ENCODE results near the gene DVL2. TPM values are rescaled to one million over a fixed set of nuclear protein-coding genes. Genes with fewer than 3 reads are reported as not detected.

DVL2 gene
- total RNA-seq, 1 donor from 2014 or later: 31.9 TPM

DNA sequence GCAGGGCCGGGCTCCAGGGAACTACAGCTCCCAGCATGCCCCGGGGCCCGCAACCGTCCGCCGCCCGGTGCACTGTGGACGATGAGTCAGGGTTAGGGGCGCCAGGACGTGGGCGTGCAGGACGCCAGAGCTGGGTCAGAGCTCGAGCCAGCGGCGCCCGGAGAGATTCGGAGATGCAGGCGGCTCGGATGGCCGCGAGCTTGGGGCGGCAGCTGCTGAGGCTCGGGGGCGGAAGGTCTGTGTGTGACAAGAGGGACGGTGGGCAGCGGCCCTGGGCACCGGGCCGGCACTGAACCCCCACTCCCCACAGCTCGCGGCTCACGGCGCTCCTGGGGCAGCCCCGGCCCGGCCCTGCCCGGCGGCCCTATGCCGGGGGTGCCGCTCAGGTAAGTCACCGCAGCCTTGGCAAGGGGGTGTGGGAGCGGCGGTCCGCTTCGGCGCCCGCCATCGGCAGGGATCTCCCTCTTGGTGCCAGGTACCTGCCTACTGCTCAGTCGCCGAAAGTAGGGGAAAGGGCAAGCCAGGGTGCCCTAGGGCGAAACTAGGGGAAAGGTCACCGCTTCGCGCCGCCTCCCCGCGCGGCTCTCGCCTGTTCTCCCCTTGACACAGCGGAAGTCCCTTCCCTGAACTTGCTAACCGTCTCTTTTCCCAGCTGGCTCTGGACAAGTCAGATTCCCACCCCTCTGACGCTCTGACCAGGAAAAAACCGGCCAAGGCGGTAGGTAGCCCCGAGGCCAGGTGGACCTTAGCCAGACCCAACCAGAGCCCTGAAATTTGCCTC, 14.3 kb downstream of the DVL2 start, which contains the start of the genes ACADVL and DLG4:
ACADVL (plus strand) TSS at position 127 of the 781 bp plus-strand sequence; CDS start at position 174, 47 bp downstream.
DLG4 (minus strand) TSS at position 25 of the 781 bp plus-strand sequence.
- DNase-seq (ENCODE audit: low read depth in 2 of 2): peak; percentile 83 to 89

DNA sequence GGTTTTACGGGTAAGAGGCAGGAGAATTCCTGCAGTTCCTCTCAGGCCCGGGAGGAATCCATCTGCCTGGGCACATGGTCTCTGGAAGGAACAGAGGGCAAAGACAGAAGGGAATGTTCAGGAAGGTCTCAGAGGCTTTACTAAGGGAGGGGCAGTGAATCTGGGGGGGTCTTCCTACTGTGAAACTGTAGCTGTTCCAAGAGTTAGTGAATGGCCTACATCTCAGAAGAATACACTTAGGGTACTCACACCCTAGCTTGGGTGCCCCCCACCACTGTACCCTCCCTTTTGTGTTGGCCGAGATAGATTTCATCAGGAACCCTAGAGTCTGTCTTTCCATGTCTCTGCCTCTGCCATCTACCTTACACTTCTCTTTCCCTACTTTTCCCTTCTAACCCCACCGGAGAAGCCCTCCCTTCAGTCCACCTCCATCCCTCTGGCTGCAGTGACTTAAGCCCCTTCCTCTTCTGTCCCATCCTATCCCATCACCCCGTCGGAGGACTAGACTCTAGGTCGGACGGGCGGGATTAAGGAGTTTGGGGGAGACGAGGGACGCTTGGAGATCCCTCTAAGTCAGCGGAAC, 15.0 kb downstream of the DVL2 start:
- DNase-seq (ENCODE audit: low read depth in 2 of 2): no peak

DNA sequence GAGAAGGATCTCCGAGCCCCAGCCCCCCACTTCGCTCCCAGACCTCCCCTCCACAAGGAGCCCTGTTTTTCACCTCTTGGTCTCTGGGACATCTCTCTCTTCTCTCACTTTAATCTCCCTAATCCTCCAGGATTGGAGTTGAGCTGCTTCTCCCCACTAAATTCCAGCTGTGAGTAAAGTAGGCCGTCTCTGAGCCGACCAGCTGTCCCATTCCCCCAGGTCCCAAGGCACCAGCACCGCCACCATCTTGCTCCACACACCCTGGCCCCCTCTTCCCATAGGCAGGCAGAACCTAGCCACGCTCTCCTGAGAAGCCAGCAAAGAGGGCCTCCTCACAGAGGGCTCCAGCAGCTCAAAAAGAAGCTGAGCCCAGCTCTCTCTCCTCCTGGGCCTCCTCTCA, 15.6 kb downstream of the DVL2 start:
- DNase-seq (ENCODE audit: low read depth in 2 of 2): no peak

DNA sequence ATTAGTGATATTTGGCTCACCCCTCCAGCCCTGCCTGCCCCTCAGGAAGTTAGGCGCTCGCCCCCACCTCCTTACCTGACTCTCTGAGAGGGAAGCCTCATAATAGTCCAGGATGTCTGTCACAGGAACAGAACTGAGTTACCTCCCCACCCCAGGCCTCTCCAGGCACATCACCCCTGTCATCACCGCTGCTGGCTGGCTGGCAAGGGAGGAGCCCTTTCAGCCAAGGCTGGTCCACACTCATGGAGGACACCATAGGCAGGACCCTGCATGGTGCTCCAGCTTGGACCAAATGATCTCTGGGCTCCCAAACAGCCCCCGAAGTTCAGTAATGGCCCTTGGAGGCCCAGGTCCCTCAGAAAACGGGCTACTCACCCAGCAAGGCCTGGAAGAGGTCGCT, 16.2 kb downstream of the DVL2 start:
- no peak for DNase-seq (ENCODE audit: low read depth in 2 of 2)

DNA sequence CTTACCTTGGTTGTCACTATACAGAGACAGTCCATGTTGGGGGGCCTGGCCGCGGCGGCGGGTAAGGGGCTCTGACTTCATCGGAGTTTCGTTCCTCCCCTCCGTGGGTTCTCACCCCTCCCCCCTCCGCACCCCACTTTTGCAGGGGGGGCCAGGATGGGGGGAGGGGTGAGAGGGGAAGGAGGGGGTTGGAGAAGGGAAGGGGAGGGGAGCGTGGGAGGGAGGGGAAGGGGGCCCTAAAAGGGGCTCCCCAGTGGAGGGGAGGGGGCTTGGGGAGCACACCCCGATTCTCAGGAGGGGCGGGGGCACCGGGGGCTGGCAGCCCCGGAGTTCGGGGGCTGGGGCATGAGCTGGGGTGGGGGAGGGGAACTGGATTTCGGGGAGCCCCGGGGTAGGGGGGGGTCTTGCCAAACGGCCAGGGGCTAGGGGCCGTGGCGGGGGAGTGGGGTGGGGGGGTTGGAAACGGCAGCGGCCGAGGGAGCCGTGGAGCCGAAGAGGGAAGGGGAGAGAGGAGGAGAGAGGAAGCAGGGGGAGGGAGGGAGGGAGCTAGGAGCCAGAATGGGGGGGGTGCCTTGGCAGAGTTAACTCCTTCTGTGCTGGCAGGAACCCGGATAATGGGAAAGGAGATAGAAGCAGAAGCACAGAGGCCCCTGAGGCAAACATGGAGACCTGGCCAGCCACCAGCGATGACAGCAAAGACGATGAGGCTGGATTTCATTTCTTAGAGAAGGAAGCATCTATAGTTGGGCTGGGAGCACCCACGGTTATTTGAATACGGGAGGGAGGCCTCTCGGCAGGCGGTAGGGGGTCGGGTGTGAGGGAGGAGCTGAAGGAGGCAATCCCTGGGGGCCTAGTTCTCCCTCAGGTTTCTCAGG, 17.0 kb downstream of the DVL2 start:
- peak; percentile 71 to 72 for DNase-seq (ENCODE audit: low read depth in 2 of 2)

DNA sequence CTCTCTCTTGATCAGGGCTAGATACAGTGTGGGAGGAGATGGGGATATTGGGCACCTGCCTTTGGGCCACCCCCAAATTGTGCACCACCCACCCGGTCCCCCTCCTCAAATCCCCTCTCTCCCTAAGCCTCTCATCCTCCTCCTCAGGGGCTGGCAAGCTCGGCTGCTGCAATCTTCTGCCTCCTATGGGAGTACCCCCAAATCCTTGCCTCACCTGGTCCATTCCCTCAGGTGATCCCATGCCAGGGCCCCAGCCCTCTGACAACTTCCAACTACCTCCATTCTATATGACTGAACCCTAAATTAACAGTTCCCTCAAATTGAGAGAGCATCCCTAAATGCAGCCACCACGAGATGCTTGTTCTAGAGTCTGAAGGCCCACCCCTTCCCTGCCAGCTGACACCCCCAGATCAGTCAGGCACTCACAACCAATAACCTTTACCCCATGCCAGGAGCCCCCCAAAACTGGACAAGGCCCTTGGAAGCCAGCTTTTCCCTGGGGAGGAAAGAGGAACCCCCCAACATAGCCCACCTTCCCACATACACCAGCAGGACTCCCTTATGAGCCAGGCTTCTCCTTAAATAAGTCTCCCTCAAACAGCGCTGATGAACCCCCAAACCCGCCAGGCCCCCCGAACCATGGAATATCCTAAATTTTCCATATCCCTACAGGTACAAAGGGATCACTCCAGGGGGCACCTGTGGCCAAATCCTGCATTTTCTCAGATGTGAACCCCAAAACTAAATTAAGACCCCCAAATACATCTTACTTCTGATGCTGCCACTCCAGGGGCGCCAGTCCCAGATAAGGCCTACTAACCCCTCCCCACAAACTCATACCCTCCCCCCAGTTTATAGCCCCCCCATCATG, 17.8 kb downstream of the DVL2 start:
- DNase-seq (ENCODE audit: low read depth in 2 of 2): no peak

DNA sequence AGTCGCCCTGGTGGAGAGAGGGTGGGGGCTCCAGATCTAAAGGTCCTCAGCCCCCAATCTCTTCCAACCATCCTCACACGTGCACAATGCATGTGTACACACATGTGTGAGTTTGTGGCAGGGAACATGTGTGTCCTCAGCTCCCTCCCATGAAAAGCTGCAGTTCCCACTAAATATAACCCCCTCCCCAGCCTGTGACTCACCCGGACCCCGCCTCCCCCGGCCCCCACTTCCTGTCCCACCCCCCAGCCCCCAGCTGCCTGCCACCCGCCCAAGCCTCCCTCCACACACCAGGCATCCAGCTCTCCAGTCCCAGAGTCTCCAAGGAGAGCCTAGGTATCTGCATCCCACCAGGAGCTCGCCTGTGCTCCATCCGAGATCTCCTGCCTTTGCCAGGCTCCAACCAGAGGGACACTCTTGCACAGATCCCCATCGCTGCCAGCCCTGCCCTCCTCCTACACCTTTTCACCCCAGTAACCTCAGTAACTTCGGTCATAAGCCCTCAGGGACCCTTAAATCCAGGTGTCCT, 18.6 kb downstream of the DVL2 start:
- DNase-seq (ENCODE audit: low read depth in 2 of 2): peak in 1 of 2 donors; percentile 32

DNA sequence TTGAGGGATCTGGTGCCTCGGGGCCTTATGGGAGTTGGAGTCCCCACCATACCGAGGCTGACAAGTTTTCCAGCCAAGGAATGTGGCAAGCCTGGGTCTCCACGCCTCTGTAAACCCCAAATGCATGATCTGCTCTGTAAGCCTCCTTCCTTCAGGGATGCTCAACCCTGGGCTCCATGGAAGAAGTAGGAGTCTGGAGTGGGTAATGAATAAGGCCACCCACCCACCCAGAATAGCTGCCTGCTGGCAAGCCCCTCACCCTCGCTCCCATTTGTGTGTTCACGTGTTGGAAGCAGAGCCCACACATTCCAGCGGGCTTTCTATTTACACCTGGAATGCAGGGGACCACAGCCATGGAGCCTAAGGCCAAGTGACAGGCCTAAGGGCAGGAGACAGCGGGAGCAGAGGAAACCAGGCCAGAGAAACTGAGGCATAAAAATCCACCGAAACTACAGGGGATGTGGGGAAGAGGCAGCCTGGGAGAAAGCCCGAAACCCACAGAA, 19.1 kb downstream of the DVL2 start:
- DNase-seq (ENCODE audit: low read depth in 2 of 2): no peak

DNA sequence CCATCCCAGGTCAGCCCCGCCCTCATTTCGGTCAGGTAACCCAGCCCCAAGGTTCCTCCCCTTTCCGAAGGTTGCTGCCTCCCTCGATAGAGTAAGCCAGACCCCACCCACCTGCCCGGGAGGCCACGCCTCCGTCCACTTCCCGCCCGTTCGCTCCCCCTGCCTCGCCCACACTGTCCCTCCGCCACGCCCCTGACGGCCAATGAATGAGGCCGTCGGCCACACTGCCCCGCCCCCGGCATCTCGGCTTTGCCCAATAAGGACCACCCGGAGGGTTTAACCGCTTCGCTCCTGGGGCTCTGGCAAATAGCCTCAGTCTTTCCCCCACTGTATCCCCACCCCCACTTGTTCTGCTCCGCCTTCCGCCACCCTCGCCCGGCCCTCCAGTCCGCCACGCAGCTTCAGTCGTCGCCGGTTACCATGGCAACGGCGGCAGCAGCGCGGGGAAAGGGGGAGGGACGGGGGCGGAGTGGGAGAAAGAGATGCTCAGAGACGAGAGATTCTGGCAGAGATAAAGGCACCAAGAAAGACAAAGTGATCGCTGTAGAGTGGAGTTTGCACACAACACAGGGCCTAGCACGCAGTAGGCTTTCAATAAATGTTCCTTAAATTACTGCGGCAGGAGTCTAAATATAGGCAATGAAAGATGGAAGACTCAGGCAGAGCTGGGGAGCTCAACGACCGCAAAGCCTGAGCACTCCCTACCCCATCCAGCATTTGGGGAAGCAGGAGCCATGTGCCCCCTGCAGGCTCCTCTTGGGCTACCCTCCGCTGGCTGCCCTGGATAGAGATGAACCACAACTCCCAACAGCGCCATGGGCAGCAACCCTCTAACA, 19.8 kb downstream of the DVL2 start:
- DNase-seq (ENCODE audit: low read depth in 2 of 2): peak; percentile 97 to 99

DNA sequence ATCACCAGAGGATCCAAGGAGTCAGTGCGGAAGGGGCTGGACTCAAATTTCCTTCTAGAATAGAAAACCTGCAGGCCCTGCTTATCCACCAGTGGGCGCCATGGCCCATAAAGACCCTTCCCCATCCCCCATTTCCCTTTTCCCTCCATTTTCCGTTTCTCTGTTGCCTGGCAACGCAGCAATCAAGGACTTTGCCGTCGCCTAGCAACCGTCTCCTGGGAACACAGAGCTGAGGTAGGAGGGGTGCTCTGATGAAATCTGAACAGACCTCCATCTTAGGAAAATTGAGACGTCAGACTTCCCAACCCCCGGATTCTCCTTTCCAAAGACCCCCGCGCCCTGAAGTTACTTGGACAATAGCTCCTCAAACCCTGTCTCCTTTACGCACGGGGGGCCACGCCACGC, 20.4 kb downstream of the DVL2 start:
- peak; percentile 80 to 88 for DNase-seq (ENCODE audit: low read depth in 2 of 2)

DNA sequence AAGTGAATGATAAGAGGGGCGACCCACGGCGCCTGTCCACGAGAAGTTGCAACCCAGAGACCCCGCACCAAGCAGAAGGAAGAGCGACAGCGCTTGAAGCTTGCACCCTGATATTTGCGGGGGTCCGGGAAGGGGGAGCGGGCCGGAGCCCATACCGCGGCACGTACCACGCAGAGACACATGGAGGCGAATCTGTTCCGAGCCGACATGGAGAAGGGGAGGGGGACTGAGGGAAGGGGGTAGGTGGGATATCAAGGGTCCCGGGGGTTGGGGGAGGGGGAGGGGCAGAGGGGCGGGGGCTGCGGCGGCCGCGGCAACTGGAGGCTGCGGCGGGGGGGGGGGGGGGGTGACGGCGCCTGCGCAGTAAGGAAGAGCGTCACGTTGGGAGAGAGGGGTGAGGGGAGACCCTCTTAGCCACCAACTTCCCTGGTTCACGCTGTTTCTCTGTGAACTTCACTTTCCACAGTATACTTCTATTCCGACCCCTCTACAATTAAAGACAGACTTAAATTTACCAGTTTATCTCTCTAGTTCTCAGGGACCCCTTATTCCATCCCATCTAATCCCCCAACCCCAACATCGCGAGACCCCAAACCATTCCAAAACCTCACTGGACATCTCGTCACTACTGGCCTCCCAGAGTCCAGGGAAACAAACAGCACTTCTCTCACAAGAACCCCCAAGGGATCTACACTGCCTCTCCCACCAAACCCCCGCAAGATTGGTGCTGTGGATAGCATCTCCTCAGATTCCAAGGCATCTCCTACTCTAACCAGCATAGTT, 22.6 kb downstream of the DVL2 start:
- no peak for DNase-seq (ENCODE audit: low read depth in 2 of 2)

DNA sequence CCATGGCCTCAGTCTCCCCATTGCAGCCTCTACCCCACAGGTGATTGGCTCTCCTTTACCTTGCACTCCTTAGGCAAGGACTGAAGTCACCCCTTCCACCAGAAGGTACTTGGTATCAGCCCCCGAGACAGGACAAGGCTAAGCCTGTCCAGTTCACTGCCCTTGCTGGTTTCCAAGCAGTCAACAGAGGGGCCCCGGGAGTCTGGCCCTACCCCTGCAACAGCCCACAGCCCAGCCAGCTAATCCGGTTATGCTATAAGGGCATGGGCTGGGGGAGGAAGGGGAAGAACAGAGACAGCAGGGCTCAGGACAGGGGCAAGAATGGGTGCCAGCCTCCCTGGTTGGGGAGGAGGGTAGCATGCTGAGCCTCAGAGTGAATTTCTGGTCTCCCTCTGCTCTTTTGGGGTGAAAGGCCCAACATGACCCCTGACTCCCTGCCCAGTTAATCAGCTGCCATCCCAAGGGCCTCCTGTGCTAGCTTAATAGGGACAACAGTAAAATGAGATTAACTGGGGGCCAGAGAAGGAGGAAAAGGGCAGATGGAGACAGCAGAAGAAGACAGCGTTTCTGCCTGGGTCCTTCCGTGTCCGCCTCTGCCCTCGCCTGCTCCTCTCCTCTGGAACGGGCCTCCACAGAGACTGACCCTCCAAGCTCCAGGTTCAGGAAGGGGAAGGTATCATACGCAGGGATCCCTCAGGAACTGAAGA, 25.4 kb downstream of the DVL2 start:
- no peak for DNase-seq (ENCODE audit: low read depth in 2 of 2)

DNA sequence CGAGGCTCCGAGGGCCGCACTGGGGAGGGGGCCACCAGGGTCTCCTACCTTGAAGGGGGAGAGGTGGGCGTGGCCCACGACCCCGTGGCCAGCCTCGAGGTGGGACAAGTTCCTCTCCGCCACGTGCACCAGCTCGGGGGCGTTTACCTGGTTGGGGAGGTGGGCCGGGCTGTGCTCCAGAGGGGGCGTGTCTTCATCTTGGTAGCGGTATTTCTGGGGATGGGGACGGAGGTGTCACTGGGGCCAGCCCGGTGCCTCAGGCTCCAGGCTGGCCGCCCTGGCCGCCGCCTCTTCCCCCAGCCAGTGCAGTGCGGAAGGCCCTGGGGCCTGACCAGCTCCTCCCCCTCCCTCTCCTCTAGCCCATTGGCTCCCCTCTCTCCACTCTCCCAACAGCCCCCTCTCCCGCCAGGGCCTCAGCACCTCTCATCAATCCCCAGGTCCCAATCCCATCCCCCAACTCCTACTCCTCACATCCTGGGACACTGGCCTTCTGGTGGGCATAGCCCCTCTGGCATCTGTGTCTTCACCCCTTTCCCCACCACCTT, 26.2 kb downstream of the DVL2 start:
- no peak for DNase-seq (ENCODE audit: low read depth in 2 of 2)

DNA sequence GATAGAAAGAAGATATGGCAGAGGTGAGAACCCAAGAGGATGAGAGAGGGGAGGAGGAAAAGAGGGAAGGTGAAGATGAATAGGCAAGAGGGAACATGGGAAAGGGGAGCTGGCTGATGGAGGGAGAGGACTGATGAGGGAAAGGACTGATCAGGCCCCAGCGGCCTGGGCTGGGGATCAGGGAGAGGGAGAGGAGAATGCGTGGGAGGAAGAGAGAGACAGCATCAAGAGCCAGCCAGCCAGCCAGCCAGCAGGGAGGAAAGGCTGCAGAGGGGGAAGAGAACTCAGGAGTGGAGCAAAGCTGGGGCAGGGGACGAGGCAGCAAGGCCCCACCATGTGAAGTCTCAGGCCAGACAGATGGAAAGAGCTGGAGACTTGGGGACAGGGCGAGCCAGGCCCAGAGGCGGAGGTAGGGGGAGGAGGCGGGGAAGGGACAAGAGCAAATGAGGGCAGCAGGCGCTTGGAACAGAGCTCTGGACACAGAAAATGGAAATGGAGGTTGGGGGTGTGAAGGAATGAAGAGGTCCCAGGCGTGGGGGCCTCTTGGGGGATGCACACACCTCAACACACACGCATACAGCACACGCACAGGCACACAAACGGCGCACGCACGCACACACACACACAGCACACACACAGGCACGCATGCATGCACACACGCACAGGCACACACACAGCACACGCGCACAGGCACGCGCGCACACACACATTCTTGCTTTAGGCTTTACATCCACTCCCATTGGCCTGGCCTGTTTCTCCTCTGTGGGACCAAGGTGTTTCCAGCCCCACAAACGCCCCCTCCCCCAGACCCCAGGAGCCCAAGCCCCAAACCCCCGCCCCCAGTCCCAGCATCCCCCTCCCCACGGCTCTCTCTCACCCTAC, 27.0 kb downstream of the DVL2 start:
- no peak for DNase-seq (ENCODE audit: low read depth in 2 of 2)

DNA sequence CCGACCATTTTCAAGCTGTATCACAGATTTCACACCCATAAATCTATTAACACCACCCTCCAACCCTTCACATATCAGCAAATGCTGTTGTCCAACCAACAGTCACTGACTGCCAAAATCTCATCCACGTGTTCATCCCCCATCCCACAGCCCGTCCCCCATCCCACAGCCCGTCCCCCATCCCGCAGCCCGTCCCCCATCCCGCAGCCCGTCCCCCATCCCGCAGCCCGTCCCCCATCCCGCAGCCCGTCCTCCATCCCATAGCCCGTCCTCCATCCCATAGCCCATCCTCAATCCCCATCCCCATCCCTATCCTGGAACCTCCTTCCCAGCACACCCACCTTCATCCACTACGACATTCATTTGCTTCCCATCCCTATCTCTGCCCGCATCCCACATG, 28.8 kb downstream of the DVL2 start:
- peak in 1 of 2 donors; percentile 33 for DNase-seq (ENCODE audit: low read depth in 2 of 2)

DNA sequence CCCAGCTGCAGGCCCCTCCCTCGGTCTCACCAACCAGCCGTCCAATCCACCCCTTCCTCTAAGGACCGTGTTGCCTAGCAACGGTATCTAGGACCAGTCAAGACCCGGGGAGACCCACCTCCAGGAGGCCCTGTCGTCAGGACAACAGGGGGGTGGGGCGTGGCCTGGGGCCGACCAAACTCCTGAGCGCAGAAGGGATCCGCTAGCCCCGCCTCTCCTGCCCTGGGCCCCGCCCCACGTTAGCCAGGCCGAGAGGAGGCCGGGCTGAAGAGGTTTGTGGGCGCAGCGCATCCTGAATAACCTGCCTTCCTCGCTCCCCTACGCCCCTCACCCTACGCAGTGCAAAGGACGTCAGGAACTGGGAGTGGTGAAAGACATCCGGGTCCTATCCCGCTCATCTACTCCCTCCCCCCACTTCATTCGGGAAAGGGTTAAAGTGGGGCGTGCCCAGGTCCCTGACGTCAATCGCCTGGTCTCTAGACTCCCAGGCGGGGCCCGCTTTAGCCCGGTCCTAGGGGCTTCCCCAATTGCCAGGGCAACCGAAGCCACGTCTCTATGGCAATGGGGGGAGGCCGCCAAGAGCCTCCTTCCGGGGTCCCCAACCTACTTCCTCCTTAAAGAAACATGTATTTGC, 29.4 kb downstream of the DVL2 start:
- peak; percentile 70 to 71 for DNase-seq (ENCODE audit: low read depth in 2 of 2)

Measured in lung microvascular endothelial cell (primary cell).